Epithelial cell of proximal tubule (primary cell): ENCODE data around the gene AUTS2. TPM values are rescaled to one million over a fixed set of nuclear protein-coding genes. Genes with fewer than 3 reads are reported as not detected.
A peak's percentile ranks its signal among the peaks of the same experiment; 100 is the strongest.

Source experiments
- DNase-seq: peaks from one replicate; pipeline ENCODE4 v3.0.0-alpha.2; 2011; ENCODE audit warnings: low read depth
- H3K4me3 ChIP-seq: 2 replicates; pipeline ENCODE4 v1.5.1; 2011; ENCODE audit warnings: low read depth, mild to moderate bottlenecking, low read length
- total RNA-seq: library from RNA; depleted of rRNA; stranded (reverse); fragments of >200 nt; gene quantifications from 2 replicates; pipeline ENCODE4 v1.2.3, GENCODE V29; 2015
- TF ChIP-seq, protein P1 (sequence below): conservative IDR thresholded peaks from 2 replicates; pipeline ENCODE4 v1.5.1; 2012; ENCODE audit warnings: low read depth, mild to moderate bottlenecking, low read length

Gene AUTS2
- total RNA-seq, 1 donor from 2014 or later = 10.0 TPM

DNA sequence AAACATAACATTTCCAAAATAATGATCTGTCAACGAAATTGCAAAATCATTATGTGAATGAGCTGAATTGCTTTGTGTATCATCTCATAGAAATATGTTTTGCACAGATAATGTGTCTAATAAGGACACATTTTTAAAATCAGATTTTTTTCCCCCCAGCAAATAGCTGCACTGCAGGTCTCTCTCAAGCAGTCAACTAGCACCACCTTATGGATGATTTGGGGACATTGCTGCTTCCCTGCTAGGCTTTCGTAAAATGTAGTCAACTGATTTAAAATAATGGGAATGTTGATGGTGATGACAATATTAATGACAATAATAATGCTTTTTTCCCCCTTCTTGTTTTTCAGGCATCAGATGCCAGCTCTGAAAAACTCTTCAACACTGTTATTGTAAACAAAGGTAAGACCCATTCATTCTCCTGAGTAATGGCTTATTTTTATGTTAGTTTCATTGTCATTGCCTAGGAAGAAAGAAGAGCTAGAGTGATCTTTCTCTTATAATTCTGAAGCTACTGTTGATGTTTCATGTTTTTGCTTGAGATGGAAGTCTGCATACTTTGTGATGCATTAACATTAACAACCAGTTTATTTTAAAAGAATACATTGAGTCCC is 1100.1 kb downstream of the AUTS2 start:
- TF ChIP-seq, protein P1, sequence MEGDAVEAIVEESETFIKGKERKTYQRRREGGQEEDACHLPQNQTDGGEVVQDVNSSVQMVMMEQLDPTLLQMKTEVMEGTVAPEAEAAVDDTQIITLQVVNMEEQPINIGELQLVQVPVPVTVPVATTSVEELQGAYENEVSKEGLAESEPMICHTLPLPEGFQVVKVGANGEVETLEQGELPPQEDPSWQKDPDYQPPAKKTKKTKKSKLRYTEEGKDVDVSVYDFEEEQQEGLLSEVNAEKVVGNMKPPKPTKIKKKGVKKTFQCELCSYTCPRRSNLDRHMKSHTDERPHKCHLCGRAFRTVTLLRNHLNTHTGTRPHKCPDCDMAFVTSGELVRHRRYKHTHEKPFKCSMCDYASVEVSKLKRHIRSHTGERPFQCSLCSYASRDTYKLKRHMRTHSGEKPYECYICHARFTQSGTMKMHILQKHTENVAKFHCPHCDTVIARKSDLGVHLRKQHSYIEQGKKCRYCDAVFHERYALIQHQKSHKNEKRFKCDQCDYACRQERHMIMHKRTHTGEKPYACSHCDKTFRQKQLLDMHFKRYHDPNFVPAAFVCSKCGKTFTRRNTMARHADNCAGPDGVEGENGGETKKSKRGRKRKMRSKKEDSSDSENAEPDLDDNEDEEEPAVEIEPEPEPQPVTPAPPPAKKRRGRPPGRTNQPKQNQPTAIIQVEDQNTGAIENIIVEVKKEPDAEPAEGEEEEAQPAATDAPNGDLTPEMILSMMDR = peak; percentile 98
- no peak overlapping the region for H3K4me3 ChIP-seq
- DNase-seq = peak; percentile 22

DNA sequence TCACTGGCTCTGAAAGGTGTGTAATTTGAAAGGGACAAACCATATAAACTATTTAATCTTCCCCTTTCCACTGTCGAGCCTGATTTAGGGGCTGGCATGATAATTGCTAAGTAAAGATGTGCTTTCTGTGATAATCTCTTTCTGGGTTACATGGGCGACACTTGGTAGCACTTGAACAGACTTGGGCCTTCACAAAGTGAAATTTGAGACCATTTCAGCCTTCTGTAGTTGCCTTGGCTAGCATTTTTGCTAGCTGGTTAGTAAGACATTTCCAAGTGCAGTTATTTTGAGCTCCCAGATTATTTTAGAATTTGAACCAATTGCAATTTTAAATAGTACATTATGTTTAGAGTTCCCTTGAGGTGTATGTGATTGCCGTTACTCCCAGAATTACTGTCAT is 1101.0 kb downstream of the AUTS2 start:
- H3K4me3 ChIP-seq = no peak overlapping the region
- no peak for DNase-seq
- TF ChIP-seq, protein P1 = no peak

DNA sequence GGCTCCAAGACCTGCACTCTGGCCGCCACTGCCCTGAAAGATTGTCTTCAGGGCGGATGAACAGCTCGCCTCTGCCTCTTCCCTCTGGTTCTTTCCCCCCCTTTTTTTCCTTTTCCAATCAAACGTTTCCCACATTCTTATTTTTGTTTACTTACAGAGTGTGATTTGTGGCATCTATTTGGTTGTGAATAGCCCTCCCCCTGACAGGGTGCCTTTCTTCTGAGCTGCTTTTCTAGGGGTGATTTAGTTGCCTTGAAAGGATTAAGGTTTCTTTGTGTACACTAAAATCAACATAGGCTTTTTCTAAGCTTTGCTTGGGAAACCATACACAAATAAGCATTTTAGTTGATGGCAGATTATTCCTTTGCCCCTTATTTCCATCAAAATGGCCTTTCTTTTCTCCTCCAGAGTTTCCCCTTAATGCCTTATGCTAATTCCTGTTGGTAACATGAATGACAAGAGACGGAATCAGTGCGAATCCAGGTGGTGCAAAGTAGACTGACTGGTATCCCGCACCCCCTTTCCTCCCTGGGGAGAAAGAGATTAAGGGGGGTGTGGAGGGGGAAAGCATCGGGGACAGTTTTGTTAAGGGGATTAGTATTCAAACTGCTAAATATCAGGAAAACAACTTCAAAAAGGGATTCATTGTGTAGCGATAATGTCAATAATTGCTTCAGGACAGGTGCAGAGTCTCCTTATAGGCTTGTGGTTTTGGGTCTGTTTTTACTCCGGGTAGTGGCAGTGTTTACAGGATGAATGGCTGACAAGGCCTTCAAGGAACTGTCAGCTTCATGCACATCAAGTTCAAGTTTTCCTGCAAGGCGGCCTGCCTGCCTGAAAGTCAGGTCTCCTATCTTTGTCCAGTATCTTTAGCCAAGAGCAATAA is 1102.0 kb downstream of the AUTS2 start:
- TF ChIP-seq, protein P1 = no peak
- DNase-seq = no peak
- no peak overlapping the region for H3K4me3 ChIP-seq

DNA sequence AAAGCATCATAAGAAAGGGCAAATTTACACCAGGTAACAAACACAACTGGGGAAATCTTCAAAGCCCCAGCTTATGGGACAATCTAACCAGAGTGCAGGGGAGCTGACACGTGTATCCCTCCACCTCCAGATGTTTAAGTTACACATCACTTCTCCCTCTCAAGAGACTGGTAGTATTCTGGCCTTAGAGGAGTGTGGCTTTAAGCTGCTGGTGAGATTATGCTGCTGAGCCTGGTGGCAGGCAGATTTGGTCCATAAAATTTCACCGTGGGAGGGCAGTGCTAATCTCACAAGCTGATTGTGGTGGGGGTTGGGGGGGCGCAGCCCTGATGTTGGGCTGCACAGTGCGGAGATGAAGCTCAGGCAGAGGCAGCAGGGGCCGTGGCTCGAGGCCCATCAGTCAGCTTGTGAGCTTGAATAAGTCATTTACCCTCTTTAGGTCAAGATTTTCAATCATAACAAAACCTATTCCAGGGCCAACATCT is 1102.7 kb downstream of the AUTS2 start:
- no peak for DNase-seq

DNA sequence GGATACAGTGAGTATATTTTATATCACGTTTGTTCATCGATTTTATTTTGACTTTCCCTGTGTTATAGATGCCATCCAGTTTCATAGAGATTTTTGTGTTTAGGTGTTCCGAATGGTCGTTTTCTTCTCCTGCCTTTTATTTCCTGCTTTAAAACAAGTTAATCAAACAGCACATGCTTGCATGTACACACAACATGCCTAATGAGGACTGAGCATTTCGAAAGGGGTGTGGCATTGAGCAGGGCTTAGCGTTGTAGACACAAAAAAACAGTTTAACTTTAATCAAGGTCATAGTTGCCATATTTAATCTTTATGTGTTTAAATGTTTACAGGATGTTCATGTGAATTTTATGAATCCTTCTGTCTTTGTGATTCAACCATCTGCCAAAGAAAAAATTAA is 1103.2 kb downstream of the AUTS2 start:
- DNase-seq = no peak
- TF ChIP-seq, protein P1 = no peak
- H3K4me3 ChIP-seq = no peak overlapping the region

More for the DNA sequence above, 1102.7 kb downstream of the AUTS2 start:
- no peak overlapping the region for H3K4me3 ChIP-seq
- TF ChIP-seq, protein P1 = no peak

DNA sequence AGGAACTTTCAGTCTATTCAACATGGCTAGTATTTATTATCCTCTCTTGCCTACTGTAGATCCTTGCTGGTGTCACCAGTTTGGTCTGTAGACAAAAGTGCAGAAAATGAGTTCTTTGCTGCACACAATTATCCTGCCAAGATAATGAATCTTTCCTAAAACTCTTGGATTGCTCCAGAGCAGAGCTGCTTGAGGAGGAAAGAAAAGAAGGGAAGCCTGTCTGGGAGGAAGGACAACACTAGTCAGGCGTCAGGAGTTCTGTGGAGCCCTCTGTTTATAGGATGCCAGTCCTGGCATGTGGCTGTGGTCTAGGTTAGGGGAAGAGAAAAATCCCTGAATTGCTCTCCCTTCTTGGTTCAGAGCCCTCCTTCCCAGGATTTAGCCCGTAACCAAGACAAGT is 1103.7 kb downstream of the AUTS2 start:
- no peak for DNase-seq

More for the DNA sequence above, 1103.7 kb downstream of the AUTS2 start:
- H3K4me3 ChIP-seq = no peak overlapping the region
- TF ChIP-seq, protein P1 = no peak
